HG03175 (cell line): ENCODE data around the gene MYO5C.
"Not testable (repeated sequence)": the region's sequence is repeated elsewhere in the genome, so short reads cannot be mapped to it uniquely, and the experiment has no call there.

ENCODE experiments used
- ATAC-seq: cut with Tn5 transposase; IDR thresholded peaks from one replicate; pipeline ENCODE4 v1.9.1; 2021; ENCODE audit warnings: mild to moderate bottlenecking, moderate library complexity; ENCODE audit not compliant: unreplicated experiment

MYO5C gene

DNA sequence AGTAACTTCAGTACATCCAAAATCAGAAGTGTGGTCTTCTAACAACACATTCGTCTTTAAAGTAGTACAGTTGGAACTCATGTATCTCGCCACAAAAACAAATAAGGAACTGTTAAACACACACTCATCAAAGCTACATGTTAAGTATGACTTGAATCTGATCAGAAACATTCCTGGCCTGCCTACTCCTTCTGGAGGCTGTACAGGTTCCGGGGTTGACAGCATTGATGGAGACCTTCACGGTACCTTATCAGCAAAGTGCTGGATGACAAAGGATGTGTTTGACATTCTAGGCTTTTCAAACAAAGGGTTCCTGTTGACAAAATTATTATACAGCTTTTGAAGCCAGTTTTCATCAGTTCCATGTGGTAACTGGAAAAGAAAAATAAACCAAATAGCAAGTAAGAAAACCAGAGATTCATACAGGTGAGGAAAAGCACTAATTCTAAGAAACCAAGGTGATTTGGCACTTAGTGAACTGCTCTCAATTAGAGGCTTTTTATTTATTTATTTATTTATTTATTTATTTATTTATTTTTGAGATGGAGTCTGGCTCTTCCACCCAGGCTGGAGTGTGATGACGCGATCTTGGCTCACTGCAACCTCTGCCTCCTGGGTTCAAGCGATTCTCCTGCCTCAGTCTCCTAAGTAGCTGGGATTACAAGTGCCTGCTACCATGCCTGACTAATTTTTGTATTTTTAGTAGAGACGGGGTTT lies 44.3 kb downstream of the MYO5C start:
- ATAC-seq: no peak

DNA sequence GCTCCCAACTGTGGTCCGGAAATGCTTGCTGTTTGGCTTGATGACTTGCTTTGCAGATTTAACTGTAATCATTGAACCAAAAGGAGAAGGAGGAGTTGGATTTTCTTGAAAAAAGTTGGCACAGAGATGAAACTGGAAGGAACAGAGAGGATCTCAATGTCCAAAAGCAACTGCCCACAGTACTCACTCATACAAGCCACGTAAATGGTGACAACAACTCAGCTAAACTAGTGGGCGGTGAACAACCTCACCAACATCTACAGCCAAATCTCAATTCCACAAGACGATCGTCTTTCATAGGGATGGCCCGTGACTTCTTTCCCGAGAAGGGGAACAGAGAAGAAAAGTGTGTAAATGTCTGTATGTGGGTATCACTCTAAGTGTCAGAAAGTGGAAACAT lies 48.1 kb downstream of the MYO5C start:
- ATAC-seq: no peak

GRCh38 chr15:52246686-52247431 lies 48.7 kb downstream of the MYO5C start:
- no peak for ATAC-seq

GRCh38 chr15:52243697-52244555 lies 51.7 kb downstream of the MYO5C start:
- ATAC-seq: no peak

- ATAC-seq: no peak
Measured at GRCh38 chr15:52243286-52243685, 52.3 kb downstream of the MYO5C start.

DNA sequence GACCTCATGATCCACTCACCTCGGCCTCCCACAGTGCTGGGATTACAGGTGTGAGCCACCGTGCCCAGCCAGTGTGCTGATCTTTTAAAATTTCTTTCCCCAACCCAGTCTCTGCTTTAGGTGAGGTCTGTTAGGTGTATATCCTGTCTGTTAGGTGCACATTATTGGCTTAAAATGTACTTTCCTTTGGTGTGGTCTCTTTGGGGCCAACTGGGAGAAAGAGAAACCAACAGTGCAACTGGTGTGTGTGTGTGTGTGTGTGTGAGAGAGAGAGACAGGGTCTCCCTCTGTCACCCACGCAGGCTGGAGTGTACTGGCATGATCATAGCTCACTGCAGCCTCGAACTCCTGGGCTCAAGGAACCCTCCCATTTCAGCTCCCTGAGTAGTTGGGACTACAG lies 54.1 kb downstream of the MYO5C start:
- no peak for ATAC-seq

GRCh38 chr15:52240166-52240565 lies 55.4 kb downstream of the MYO5C start:
- ATAC-seq: no peak

DNA sequence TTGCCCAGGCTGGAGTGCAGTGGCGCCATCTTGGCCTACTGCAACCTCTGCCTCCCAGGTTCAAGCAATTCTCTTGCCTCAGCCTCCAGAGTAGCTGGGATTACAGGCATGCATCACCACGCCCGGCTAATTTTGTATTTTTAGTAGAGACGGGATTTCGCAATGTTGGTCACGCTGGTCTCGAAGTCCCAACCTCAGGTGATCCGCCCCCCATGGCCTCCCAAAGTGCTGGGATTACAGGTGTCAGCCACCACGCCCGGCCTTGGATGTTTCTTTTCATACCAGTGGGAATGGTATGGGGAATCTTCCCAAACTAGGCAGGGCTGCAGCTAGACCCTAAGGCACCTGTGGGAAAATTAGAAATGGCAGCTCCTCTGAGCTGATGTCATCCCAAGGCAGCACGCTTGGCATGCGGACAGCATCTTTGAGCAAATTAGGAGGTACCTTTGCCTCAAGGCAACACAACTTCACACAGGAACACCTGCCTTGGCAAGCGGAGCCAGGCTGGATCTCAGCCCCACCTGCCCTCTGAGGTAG lies 56.5 kb downstream of the MYO5C start:
- ATAC-seq: not testable (repeated sequence)

DNA sequence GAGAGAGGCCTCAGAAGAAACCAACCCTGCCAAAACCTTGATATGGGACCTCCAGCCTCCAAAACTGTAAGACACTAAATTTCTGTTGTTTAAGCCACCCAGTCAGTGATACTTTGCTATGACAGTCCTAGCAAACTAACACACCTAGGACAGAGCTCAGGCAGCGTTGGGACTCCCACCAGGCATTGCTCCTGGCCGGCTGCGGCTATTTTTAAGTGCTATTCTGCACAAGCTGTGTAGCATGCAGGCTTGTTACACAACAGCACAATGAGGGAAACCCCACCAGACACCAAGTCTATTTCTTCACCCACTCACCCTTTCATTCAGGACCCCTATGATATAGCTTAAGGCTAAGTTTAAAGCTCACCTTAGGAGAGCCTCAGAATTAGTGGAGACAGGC lies 57.5 kb downstream of the MYO5C start:
- ATAC-seq: no peak

GRCh38 chr15:52236013-52236412 lies 59.6 kb downstream of the MYO5C start:
- no peak for ATAC-seq

- ATAC-seq: no peak
Measured at GRCh38 chr15:52234596-52235541, 60.7 kb downstream of the MYO5C start.

- ATAC-seq: peak; percentile 51
Measured at GRCh38 chr15:52233405-52233804, 62.2 kb downstream of the MYO5C start.

GRCh38 chr15:52232327-52232726 lies 63.3 kb downstream of the MYO5C start:
- peak; percentile 68 for ATAC-seq

GRCh38 chr15:52230073-52230472 lies 65.5 kb downstream of the MYO5C start:
- ATAC-seq: no peak

- ATAC-seq: no peak
Measured at GRCh38 chr15:52228921-52229320, 66.7 kb downstream of the MYO5C start.

GRCh38 chr15:52227456-52227855 lies 68.1 kb downstream of the MYO5C start:
- peak; percentile 82 for ATAC-seq

- ATAC-seq: no peak
Measured at GRCh38 chr15:52225230-52225629, 70.4 kb downstream of the MYO5C start.

- no peak for ATAC-seq
Measured at GRCh38 chr15:52224211-52224610, 71.4 kb downstream of the MYO5C start.

DNA sequence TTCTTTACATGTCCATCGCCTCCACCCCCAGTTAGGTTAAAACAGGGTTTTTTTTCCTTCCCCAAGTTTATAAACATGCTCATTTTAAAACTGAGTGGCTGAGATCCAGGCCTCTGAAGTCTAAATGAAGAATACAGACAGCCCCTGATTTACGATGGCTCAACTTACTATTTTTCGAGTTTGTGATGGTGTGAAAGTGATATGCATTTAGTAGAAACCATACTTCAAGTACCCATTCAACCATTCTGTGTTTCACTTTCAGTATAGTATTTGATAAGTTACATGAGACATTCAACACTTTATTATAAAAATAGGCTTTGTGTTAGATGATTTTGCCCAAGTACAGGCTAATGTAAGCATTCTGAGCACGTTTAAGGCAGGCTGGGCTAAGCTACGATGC lies 73.9 kb downstream of the MYO5C start:
- ATAC-seq: peak; percentile 64
